ENCODE data around the gene C1QTNF1. TPM values are rescaled to one million over a fixed set of nuclear protein-coding genes. Genes with fewer than 3 reads are reported as not detected.
A peak's percentile ranks its signal among the peaks of the same experiment; 100 is the strongest.

C1QTNF1 gene
- polyA plus RNA-seq, 1 of the 3 experiments (the other 2 are of a cell fraction) = 14.3 TPM

DNA sequence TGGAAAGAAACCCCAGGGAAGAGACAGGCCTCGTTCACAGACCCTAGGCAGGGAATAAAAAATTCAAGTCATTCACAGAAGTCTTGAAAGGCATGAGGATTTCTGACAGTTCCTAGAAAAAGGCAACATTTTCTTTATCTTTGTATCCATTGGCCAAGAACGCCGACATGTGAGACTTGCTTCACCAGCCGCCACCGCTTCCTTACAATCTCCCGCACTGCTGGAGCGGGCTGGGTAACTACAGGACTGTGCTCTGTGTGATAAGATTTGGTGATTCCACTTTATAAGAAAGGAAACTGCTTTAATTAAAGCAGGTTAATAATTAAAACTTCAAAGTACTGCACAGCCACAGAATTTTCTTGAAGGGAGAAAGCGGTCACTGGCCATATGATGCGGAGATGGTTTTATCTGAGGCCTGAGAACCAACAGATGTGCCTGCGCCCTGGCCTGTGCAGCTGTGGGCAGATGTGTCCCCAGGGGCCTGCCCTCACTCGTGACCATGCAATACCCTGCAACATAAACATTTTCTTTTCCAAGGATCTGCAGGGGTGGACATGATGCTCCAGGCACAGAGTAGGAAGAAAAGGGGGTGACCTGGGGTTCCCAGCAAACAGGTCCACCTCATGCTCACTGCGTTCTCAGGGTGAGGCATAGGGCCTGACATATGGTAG, 31.3 kb upstream of the C1QTNF1 start:
- H3K4me2 ChIP-seq = no peak overlapping the region
- peak overlapping the region in 1 of 2 experiments; percentile 18; a peak in 1 of 4 replicates for H3K27ac ChIP-seq (ENCODE audit: low read depth in 2 of 2, low read length in 1 of 2)
- no peaks in the 10 kb centered on the region for H3K27me3 ChIP-seq (ENCODE audit: insufficient read depth)
- peaks cover 24% of the 10 kb centered on the region for H4K20me1 ChIP-seq (ENCODE audit: insufficient read depth)
- 88% methylated on average over 12 of the region's 12 CpGs for WGBS (ENCODE audit: low lambda C conversion rate)
- no peak for TF ChIP-seq NFIC (IDR thresholded peaks at IDR 0.05; ENCODE audit: borderline replicate concordance)
- TF ChIP-seq, protein P1, sequence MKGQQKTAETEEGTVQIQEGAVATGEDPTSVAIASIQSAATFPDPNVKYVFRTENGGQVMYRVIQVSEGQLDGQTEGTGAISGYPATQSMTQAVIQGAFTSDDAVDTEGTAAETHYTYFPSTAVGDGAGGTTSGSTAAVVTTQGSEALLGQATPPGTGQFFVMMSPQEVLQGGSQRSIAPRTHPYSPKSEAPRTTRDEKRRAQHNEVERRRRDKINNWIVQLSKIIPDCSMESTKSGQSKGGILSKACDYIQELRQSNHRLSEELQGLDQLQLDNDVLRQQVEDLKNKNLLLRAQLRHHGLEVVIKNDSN (IDR thresholded peaks at IDR 0.05; ENCODE audit: borderline replicate concordance, low read depth) = no peak
- TF ChIP-seq POLR2AphosphoS5 (IDR thresholded peaks at IDR 0.05; ENCODE audit: low read depth, low read length) = no peak
- TF ChIP-seq, protein P2, sequence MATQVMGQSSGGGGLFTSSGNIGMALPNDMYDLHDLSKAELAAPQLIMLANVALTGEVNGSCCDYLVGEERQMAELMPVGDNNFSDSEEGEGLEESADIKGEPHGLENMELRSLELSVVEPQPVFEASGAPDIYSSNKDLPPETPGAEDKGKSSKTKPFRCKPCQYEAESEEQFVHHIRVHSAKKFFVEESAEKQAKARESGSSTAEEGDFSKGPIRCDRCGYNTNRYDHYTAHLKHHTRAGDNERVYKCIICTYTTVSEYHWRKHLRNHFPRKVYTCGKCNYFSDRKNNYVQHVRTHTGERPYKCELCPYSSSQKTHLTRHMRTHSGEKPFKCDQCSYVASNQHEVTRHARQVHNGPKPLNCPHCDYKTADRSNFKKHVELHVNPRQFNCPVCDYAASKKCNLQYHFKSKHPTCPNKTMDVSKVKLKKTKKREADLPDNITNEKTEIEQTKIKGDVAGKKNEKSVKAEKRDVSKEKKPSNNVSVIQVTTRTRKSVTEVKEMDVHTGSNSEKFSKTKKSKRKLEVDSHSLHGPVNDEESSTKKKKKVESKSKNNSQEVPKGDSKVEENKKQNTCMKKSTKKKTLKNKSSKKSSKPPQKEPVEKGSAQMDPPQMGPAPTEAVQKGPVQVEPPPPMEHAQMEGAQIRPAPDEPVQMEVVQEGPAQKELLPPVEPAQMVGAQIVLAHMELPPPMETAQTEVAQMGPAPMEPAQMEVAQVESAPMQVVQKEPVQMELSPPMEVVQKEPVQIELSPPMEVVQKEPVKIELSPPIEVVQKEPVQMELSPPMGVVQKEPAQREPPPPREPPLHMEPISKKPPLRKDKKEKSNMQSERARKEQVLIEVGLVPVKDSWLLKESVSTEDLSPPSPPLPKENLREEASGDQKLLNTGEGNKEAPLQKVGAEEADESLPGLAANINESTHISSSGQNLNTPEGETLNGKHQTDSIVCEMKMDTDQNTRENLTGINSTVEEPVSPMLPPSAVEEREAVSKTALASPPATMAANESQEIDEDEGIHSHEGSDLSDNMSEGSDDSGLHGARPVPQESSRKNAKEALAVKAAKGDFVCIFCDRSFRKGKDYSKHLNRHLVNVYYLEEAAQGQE (IDR thresholded peaks at IDR 0.05; ENCODE audit: low read depth, low read length) = no peak
- no peak for TF ChIP-seq RCOR1 (IDR thresholded peaks at IDR 0.05; ENCODE audit: low read length)
- TF ChIP-seq MEF2A (IDR thresholded peaks at IDR 0.05; ENCODE audit: borderline replicate concordance, low read depth) = no peak
- no peak for TF ChIP-seq FOXJ3 (CRISPR knock-in tag; IDR thresholded peaks at IDR 0.05)
- TF ChIP-seq, protein P3, sequence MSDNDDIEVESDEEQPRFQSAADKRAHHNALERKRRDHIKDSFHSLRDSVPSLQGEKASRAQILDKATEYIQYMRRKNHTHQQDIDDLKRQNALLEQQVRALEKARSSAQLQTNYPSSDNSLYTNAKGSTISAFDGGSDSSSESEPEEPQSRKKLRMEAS (IDR thresholded peaks at IDR 0.05; ENCODE audit: low read depth) = no peak
- TF ChIP-seq FOXM1 (IDR thresholded peaks at IDR 0.05; ENCODE audit: low read depth) = no peak
- no peak for TF ChIP-seq JUND (IDR thresholded peaks at IDR 0.05)
- TF ChIP-seq, protein P4, sequence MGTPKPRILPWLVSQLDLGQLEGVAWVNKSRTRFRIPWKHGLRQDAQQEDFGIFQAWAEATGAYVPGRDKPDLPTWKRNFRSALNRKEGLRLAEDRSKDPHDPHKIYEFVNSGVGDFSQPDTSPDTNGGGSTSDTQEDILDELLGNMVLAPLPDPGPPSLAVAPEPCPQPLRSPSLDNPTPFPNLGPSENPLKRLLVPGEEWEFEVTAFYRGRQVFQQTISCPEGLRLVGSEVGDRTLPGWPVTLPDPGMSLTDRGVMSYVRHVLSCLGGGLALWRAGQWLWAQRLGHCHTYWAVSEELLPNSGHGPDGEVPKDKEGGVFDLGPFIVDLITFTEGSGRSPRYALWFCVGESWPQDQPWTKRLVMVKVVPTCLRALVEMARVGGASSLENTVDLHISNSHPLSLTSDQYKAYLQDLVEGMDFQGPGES (IDR thresholded peaks at IDR 0.05; ENCODE audit: low read depth, low read length) = no peak
- TF ChIP-seq RFX5 (IDR thresholded peaks at IDR 0.05; ENCODE audit: low read length) = no peak
- H3K4me1 ChIP-seq (ENCODE audit: control insufficient read depth in 1 of 2, insufficient read depth in 2 of 2, low read depth in 1 of 2, low read length in 1 of 2) = peaks cover 0 to 2% of the 10 kb centered on the region in 2 experiments; a peak in 1 of 4 replicates
- no peak overlapping the region; a peak in 1 of 4 replicates for H3K4me3 ChIP-seq (ENCODE audit: low read depth in 2 of 2, low read length in 1 of 2)
- ChIA-PET POLR2A (no interaction called here), CTCF (interaction anchor here (0.6 to 11.1 kb wide), 26 partner anchors 11 to 401 kb away, joined by 3 to 133 read pairs (median 4); partner anchors contain the start of gene LGALS3BP)
- H3K9ac ChIP-seq = no peak overlapping the region
- H2AFZ ChIP-seq (ENCODE audit: low read depth) = no peak overlapping the region
- H3K36me3 ChIP-seq (replicated peaks in 1 of 2; ENCODE audit: control insufficient read depth in 1 of 2, insufficient read depth in 2 of 2, low read length in 1 of 2) = peaks cover 48 to 69% of the 10 kb centered on the region in 2 experiments
- peaks cover 7% of the 10 kb centered on the region for H3F3A ChIP-seq (replicated peaks; ENCODE audit: insufficient read depth)
- no peak for DNase-seq
- H3K79me2 ChIP-seq (ENCODE audit: insufficient read depth) = peaks cover 27% of the 10 kb centered on the region; the same call in 1 of the 2 replicates
- no peaks in the 10 kb centered on the region for H3K9me2 ChIP-seq
- H3K9me3 ChIP-seq = no peaks in the 10 kb centered on the region

All from SK-N-SH (cell line).